ENCODE results near the gene RASL10A. TPM values are rescaled to one million over a fixed set of nuclear protein-coding genes. Genes with fewer than 3 reads are reported as not detected.
A peak's percentile ranks its signal among the peaks of the same experiment; 100 is the strongest.

The RASL10A gene
- total and polyA plus RNA-seq, 2 experiments from 2014 or later, result 1.2 to 3.6 TPM

GRCh38 chr22:29317827-29318454 is 2.4 kb upstream of the RASL10A start:
- no peak overlapping the region for H3K27ac ChIP-seq
- no peak for DNase-seq (ENCODE audit: low read depth in 1 of 2, low spot score in 1 of 2)
- no peaks in the 10 kb centered on the region for H3K9me3 ChIP-seq (ENCODE audit: low read depth)
- H3K36me3 ChIP-seq, result no peaks in the 10 kb centered on the region
- H3K27me3 ChIP-seq, result peaks cover 35% of the 10 kb centered on the region
- no peak for TF ChIP-seq CTCF (IDR thresholded peaks at IDR 0.05; ENCODE audit: low read depth, low read length)
- H3K4me1 ChIP-seq (ENCODE audit: low read depth), result no peaks in the 10 kb centered on the region
- H3K4me3 ChIP-seq, result no peak overlapping the region

GRCh38 chr22:29316141-29316828 is 788 bp upstream of the RASL10A start:
- DNase-seq (ENCODE audit: low read depth in 1 of 2, low spot score in 1 of 2), result no peak
- no peaks in the 10 kb centered on the region for H3K4me1 ChIP-seq (ENCODE audit: low read depth)
- H3K27me3 ChIP-seq, result peaks cover 35% of the 10 kb centered on the region
- TF ChIP-seq CTCF (IDR thresholded peaks at IDR 0.05; ENCODE audit: low read depth, low read length), result no peak
- H3K4me3 ChIP-seq, result no peak overlapping the region
- H3K9me3 ChIP-seq (ENCODE audit: low read depth), result no peaks in the 10 kb centered on the region
- H3K36me3 ChIP-seq, result no peaks in the 10 kb centered on the region
- no peak overlapping the region for H3K27ac ChIP-seq

- Histone ChIP-seq H3K4me3 (peak overlapping the region; percentile 35), H3K27me3 (peaks cover 35% of the 10 kb centered on the region), H3K9me3 (ENCODE audit: low read depth) (no peaks in the 10 kb centered on the region), H3K36me3 (no peaks in the 10 kb centered on the region), H3K4me1 (ENCODE audit: low read depth) (no peaks in the 10 kb centered on the region), H3K27ac (no peak overlapping the region)
- DNase-seq (ENCODE audit: low read depth in 1 of 2, low spot score in 1 of 2), result no peak
- no peak for TF ChIP-seq CTCF (IDR thresholded peaks at IDR 0.05; ENCODE audit: low read depth, low read length)
Measured at GRCh38 chr22:29314537-29315285, 786 bp downstream of the RASL10A start.

GRCh38 chr22:29313576-29314466 is 1.7 kb downstream of the RASL10A start:
- no peak for TF ChIP-seq CTCF (IDR thresholded peaks at IDR 0.05; ENCODE audit: low read depth, low read length)
- Histone ChIP-seq H3K27ac (no peak overlapping the region), H3K27me3 (peaks cover 35% of the 10 kb centered on the region), H3K4me1 (ENCODE audit: low read depth) (peaks cover 7% of the 10 kb centered on the region), H3K36me3 (no peaks in the 10 kb centered on the region), H3K9me3 (ENCODE audit: low read depth) (no peaks in the 10 kb centered on the region), H3K4me3 (no peak overlapping the region)
- no peak for DNase-seq (ENCODE audit: low read depth in 1 of 2, low spot score in 1 of 2)

GRCh38 chr22:29313126-29313575 is 2.3 kb downstream of the RASL10A start:
- no peak overlapping the region for H3K4me3 ChIP-seq
- H3K36me3 ChIP-seq, result no peaks in the 10 kb centered on the region
- peak in 1 of 2 donors; percentile 65 for DNase-seq (ENCODE audit: low read depth in 1 of 2, low spot score in 1 of 2)
- no peaks in the 10 kb centered on the region for H3K9me3 ChIP-seq (ENCODE audit: low read depth)
- peaks cover 35% of the 10 kb centered on the region for H3K27me3 ChIP-seq
- H3K4me1 ChIP-seq (ENCODE audit: low read depth), result peaks cover 13% of the 10 kb centered on the region
- no peak overlapping the region for H3K27ac ChIP-seq
- peak; percentile 75 for TF ChIP-seq CTCF (IDR thresholded peaks at IDR 0.05; ENCODE audit: low read depth, low read length)

Data from cardiac muscle cell (in vitro differentiated cells and primary cell).